ENCODE measurements around the gene C6.

GRCh38 chr5:41093803-41094202 is 119.5 kb downstream of the C6 start:
- TF ChIP-seq POLR2A (IDR thresholded peaks at IDR 0.05) (no peak), CTCF (IDR thresholded peaks at IDR 0.05) (no peak)

Data from heart left ventricle (tissue), 13 donors.